K562 (cell line): ENCODE measurements around the gene TMEM203. TPM values are rescaled to one million over a fixed set of nuclear protein-coding genes. Genes with fewer than 3 reads are reported as not detected.

Source experiments
- CHAMP1 ChIP-seq: fragments of 450-650 bp; IDR thresholded peaks from 2 replicates; pipeline ENCODE4 v1.6.1; 2016; ENCODE audit warnings: mild to moderate bottlenecking
- CHCHD3 ChIP-seq: fragments of 250-450 bp; sonication (Bioruptor Pico); IDR thresholded peaks from 2 replicates; pipeline ENCODE4 v2.1.2; 2022; ENCODE audit warnings: mild to moderate bottlenecking
- CHD4 ChIP-seq: fragments of 200-600 bp; sonication (generic); IDR thresholded peaks from 3 replicates; pipeline ENCODE4 v1.6.1; 2012; ENCODE audit warnings: low read depth, mild to moderate bottlenecking, mixed read lengths, low read length, inconsistent platforms; ENCODE audit not compliant: insufficient read depth, insufficient replicate concordance, poor library complexity, severe bottlenecking
- EHMT2 ChIP-seq: fragments of 450-650 bp; IDR thresholded peaks from 2 replicates; pipeline ENCODE4 v1.6.1; 2018; ENCODE audit warnings: antibody characterized with exemption
- HMG20B ChIP-seq: fragments of 250-450 bp; sonication (Bioruptor Pico); IDR thresholded peaks from 2 replicates; pipeline ENCODE4 v1.5.0; 2021; ENCODE audit warnings: mild to moderate bottlenecking
- KDM2B ChIP-seq: fragments of 250-450 bp; sonication (Bioruptor Pico); IDR thresholded peaks from 2 replicates; pipeline ENCODE4 v1.8.0; 2021; ENCODE audit warnings: mild to moderate bottlenecking, moderate library complexity
- KLF1 ChIP-seq: fragments of 450-650 bp; IDR thresholded peaks from 2 replicates; pipeline ENCODE4 v1.6.1; 2016; ENCODE audit warnings: missing genetic modification characterization, missing compliant biosample characterization
- MBD2 ChIP-seq: sonication (generic); IDR thresholded peaks from 2 replicates; pipeline ENCODE4 v1.6.1; 2016; ENCODE audit warnings: low read depth, borderline replicate concordance
- MIER1 ChIP-seq: fragments of 450-650 bp; IDR thresholded peaks from 2 replicates; pipeline ENCODE4 v1.6.1; 2016; ENCODE audit warnings: antibody characterized with exemption, mild to moderate bottlenecking, low read depth
- RBBP5 ChIP-seq: fragments of 200-600 bp; sonication (generic); IDR thresholded peaks from 2 replicates; pipeline ENCODE4 v1.6.1; 2012; ENCODE audit warnings: borderline replicate concordance, mild to moderate bottlenecking, low read length, control low read depth, inconsistent platforms; ENCODE audit not compliant: insufficient read depth, poor library complexity, severe bottlenecking
- RFX1 ChIP-seq: fragments of 450-650 bp; IDR thresholded peaks from 2 replicates; pipeline ENCODE4 v1.6.1; 2016; ENCODE audit warnings: mild to moderate bottlenecking, moderate library complexity
- U2AF1 ChIP-seq: fragments of 200-400 bp; formaldehyde crosslinking; optimal IDR thresholded peaks from 2 replicates; pipeline ENCODE3; 2017; ENCODE audit warnings: mild to moderate bottlenecking, low read depth, low read length, moderate library complexity
- VEZF1 ChIP-seq: fragments of 200-800 bp; sonication (Bioruptor generic); IDR thresholded peaks from 2 replicates; pipeline ENCODE4 v1.6.1; 2017; ENCODE audit warnings: missing genetic modification characterization, missing compliant biosample characterization
- ZNF23 ChIP-seq: fragments of 250-450 bp; sonication (Bioruptor Pico); IDR thresholded peaks from 2 replicates; pipeline ENCODE4 v1.4.0; 2020; ENCODE audit warnings: mild to moderate bottlenecking
- ZNF830 ChIP-seq: fragments of 250-450 bp; sonication (Bioruptor Pico); IDR thresholded peaks from 2 replicates; pipeline ENCODE4 v1.5.0; 2021; ENCODE audit warnings: mild to moderate bottlenecking
- polyA plus RNA-seq, 8 experiments: library from polyadenylated mRNA; depleted of rRNA in 4 of 8; stranded (reverse) in 5 of 8; unstranded in 3 of 8; fragments of >200 nt; fragmentation: Nextera tagmentation in 2 of 8; fragmentation: Illumina TruSeq in 1 of 8; extraction: Ambion mirVana in 2 of 8; extraction: Trizol in 1 of 8; gene quantifications; 2 replicates each; pipeline versions ENCODE4 v1.2.1 to v1.2.3, GENCODE V29; 2011 to 2014; ENCODE audit warnings: inconsistent platforms in 1 of 8, missing spikeins in 1 of 8
- total RNA-seq, 7 experiments: library from RNA; depleted of rRNA in 6 of 7; stranded (reverse); fragments of >200 nt in 6 of 7; fragmentation: Illumina TruSeq in 2 of 7; extraction: Trizol in 2 of 7; gene quantifications; 2 replicates each; pipeline versions ENCODE4 v1.2.1 to v1.2.3, GENCODE V29; 2011 to 2021; ENCODE audit warnings: low replicate concordance in 1 of 7
- TF ChIP-seq, protein P1 (sequence below): fragments of 450-650 bp; formaldehyde crosslinking; IDR thresholded peaks from 2 replicates; pipeline ENCODE4 v1.4.0; 2022; ENCODE audit warnings: mild to moderate bottlenecking, moderate library complexity
- TF ChIP-seq, protein P2 (sequence below): fragments of 250-450 bp; sonication (Bioruptor Pico); IDR thresholded peaks from 2 replicates; pipeline ENCODE4 v1.8.0; 2021; ENCODE audit warnings: moderate library complexity, mild to moderate bottlenecking, inconsistent platforms
- TF ChIP-seq, protein P3 (sequence below): fragments of 250-450 bp; sonication (Bioruptor Pico); IDR thresholded peaks from 2 replicates; pipeline ENCODE4 v1.4.0; 2020; ENCODE audit warnings: mild to moderate bottlenecking

TMEM203 gene
- total and polyA plus RNA-seq, 9 of the 15 experiments (the other 6 are each of a cell fraction or from before 2014, with no cell fraction given): 8.8 to 59.5 (median 37.6) TPM

GRCh38 chr9:137200311-137201204 lies 4.9 kb downstream of the TMEM203 start, which contains the start of gene TPRN (continued):
- TF ChIP-seq CHD4: no peak
- TF ChIP-seq, protein P1, sequence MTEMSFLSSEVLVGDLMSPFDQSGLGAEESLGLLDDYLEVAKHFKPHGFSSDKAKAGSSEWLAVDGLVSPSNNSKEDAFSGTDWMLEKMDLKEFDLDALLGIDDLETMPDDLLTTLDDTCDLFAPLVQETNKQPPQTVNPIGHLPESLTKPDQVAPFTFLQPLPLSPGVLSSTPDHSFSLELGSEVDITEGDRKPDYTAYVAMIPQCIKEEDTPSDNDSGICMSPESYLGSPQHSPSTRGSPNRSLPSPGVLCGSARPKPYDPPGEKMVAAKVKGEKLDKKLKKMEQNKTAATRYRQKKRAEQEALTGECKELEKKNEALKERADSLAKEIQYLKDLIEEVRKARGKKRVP: 0 out of 2 replicates have a peak, but pooled peaks have one; percentile 19
- no peak for TF ChIP-seq EHMT2
- TF ChIP-seq RFX1: no peak
- peak; percentile 96 for TF ChIP-seq MBD2
- TF ChIP-seq KLF1 (tag): no peak
- no peak for TF ChIP-seq HMG20B
- no peak for TF ChIP-seq CHAMP1
- no peak for TF ChIP-seq CHCHD3 (CRISPR knock-in tag)
- TF ChIP-seq, protein P2, sequence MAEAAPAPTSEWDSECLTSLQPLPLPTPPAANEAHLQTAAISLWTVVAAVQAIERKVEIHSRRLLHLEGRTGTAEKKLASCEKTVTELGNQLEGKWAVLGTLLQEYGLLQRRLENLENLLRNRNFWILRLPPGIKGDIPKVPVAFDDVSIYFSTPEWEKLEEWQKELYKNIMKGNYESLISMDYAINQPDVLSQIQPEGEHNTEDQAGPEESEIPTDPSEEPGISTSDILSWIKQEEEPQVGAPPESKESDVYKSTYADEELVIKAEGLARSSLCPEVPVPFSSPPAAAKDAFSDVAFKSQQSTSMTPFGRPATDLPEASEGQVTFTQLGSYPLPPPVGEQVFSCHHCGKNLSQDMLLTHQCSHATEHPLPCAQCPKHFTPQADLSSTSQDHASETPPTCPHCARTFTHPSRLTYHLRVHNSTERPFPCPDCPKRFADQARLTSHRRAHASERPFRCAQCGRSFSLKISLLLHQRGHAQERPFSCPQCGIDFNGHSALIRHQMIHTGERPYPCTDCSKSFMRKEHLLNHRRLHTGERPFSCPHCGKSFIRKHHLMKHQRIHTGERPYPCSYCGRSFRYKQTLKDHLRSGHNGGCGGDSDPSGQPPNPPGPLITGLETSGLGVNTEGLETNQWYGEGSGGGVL (CRISPR knock-in tag): no peak
- peak; percentile 59; the same call in 1 of the 2 replicates for TF ChIP-seq VEZF1
- peak; percentile 72 for TF ChIP-seq RBBP5
- TF ChIP-seq MIER1: no peak
- TF ChIP-seq U2AF1: peak; percentile 15
- peak; percentile 78; the same call in 1 of the 2 replicates for TF ChIP-seq KDM2B (CRISPR knock-in tag)
- no peak for TF ChIP-seq ZNF830 (CRISPR knock-in tag)
- TF ChIP-seq, protein P3, sequence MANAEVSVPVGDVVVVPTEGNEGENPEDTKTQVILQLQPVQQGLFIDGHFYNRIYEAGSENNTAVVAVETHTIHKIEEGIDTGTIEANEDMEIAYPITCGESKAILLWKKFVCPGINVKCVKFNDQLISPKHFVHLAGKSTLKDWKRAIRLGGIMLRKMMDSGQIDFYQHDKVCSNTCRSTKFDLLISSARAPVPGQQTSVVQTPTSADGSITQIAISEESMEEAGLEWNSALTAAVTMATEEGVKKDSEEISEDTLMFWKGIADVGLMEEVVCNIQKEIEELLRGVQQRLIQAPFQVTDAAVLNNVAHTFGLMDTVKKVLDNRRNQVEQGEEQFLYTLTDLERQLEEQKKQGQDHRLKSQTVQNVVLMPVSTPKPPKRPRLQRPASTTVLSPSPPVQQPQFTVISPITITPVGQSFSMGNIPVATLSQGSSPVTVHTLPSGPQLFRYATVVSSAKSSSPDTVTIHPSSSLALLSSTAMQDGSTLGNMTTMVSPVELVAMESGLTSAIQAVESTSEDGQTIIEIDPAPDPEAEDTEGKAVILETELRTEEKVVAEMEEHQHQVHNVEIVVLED (CRISPR knock-in tag): no peak
- TF ChIP-seq ZNF23: no peak
